Measurements from ENCODE around the gene KIAA0513. TPM values are rescaled to one million over a fixed set of nuclear protein-coding genes. Genes with fewer than 3 reads are reported as not detected.

KIAA0513 gene
- total and polyA plus RNA-seq, 2 of the 13 experiments (the other 11 are each of a cell fraction or from before 2014, with no cell fraction given): 1.8 TPM

DNA sequence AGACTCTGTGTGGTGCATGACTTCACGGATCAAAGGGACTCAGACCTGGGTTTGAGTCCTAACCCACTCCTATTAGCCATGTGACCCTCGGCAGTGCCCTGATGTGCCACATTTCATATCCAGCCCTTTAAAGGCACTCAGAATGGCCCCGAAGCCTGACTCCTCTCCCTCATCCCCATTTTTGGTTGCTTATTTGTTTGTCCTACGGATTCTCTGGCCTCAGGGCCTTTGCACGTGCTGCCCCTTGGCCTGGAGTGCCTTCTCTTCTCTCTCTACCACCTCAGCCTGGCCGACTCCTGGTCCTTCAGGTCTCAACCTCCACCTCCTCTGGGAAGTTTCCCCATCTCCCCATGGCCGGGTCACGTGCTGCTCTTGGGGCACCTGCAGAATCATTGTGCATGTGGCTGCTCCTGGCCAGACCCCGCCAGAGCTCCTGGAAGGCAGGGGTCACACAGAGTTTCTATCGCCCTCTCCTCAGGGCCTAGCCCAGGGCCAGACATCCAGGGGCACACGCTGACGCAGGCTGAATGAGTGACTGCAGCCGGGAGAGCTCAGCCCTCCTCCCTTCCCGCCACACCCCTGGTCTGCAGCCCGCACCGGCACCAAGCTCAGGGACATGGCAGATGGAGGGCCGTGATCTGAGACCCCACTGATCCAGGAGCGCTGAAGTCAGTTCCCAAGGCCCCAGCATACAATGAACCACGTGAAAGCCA is 106.6 kb downstream of the KIAA0513 start (continued):
- TF ChIP-seq, protein P1, sequence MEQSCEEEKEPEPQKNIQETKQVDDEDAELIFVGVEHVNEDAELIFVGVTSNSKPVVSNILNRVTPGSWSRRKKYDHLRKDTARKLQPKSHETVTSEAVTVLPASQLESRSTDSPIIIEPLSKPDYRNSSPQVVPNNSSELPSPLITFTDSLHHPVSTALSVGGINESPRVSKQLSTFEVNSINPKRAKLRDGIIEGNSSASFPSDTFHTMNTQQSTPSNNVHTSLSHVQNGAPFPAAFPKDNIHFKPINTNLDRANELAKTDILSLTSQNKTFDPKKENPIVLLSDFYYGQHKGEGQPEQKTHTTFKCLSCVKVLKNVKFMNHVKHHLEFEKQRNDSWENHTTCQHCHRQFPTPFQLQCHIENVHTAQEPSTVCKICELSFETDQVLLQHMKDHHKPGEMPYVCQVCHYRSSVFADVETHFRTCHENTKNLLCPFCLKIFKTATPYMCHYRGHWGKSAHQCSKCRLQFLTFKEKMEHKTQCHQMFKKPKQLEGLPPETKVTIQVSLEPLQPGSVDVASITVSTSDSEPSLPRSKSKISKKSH (CRISPR knock-in tag; IDR thresholded peaks at IDR 0.05; ENCODE audit: borderline replicate concordance): peak; percentile 14; the same call in 1 of the 2 replicates
- TF ChIP-seq ZNF263 (CRISPR knock-in tag; IDR thresholded peaks at IDR 0.05) (peak; percentile 81), ZKSCAN8 (CRISPR knock-in tag; IDR thresholded peaks at IDR 0.05; ENCODE audit: borderline replicate concordance) (no peak), NFE2L1 (CRISPR knock-in tag; IDR thresholded peaks at IDR 0.05; ENCODE audit: borderline replicate concordance) (no peak)

DNA sequence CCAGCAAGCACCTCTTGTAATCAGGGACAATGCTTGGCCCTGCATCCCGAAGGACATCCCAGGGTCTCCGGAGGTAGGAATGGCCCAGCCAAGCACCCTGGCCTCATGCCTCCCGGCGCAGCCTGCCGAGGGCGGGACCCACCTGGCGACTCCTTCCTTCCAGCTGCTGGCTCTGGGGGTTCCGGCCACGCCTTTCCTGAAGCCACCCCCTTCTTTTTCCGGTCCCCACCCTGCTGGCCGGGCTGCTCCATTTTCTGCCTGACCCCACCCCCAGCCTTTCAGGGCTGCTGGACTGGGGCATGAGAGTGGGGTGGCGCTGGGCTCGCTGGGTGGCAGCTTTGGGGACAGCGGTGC is 107.2 kb downstream of the KIAA0513 start:
- ChIA-PET POLR2A (interaction anchor here (1.2 to 11.3 kb wide), 6 partner anchors 9 to 70 kb away, joined by 4 to 293 read pairs (median 4); no protein-coding TSS in a partner anchor), CTCF (ENCODE audit: low intra/inter-chr PET ratio, low total read pairs) (no interaction called here)
- Histone ChIP-seq H3K36me3 (replicated peaks in 1 of 2; ENCODE audit: control insufficient read depth in 1 of 2, insufficient read depth in 2 of 2, low read length in 2 of 2) (no peaks in the 10 kb centered on the region), H3K4me1 (ENCODE audit: insufficient read depth, low read length) (peaks cover 57% of the 10 kb centered on the region), H3K27ac (ENCODE audit: extremely low read length, insufficient read depth, low read length) (no peak overlapping the region), H3K79me2 (ENCODE audit: insufficient read depth, low read length) (no peaks in the 10 kb centered on the region), H3K9me3 (ENCODE audit: low read length) (no peaks in the 10 kb centered on the region), H3K4me3 (replicated peaks in 1 of 3; ENCODE audit: insufficient read depth in 1 of 3, low read depth in 2 of 3, low read length in 3 of 3) (no peak overlapping the region), H2AFZ (ENCODE audit: low read length) (no peak overlapping the region), H3K9ac (ENCODE audit: insufficient read depth, low read depth, low read length) (no peak overlapping the region), H3K4me2 (ENCODE audit: low read depth, low read length) (no peak overlapping the region), H4K20me1 (ENCODE audit: insufficient read depth, low read length) (no peaks in the 10 kb centered on the region), H3K27me3 (ENCODE audit: control insufficient read depth in 1 of 2, insufficient read depth in 2 of 2, low read length in 2 of 2) (peaks cover 0 to 12% of the 10 kb centered on the region in 2 experiments; a peak in 2 of 5 replicates)
- FAIRE-seq (no peak), DNase-seq (ENCODE audit: low spot score) (no peak), ATAC-seq (no peak)
- in situ Hi-C loops (cut with HindIII; ENCODE audit: extremely low pct_ligation_motif_present, low pct_unique_long_range_greater_than_20kb) (no loop called here), intact Hi-C loops (cut with micrococcal nuclease; ENCODE audit: unreplicated experiment) (no loop called here)
- 89% methylated on average over 11 of the region's 14 CpGs for WGBS (ENCODE audit: low lambda C conversion rate)
- BruUV-seq (replicated peaks): no TSS peak
- TF ChIP-seq MAFG (CRISPR knock-in tag; IDR thresholded peaks at IDR 0.05) (0 out of 2 replicates have a peak, but pooled peaks have one; percentile 48), RFX3 (CRISPR knock-in tag; IDR thresholded peaks at IDR 0.05) (no peak), XBP1 (CRISPR knock-in tag; IDR thresholded peaks at IDR 0.05) (no peak), PLRG1 (conservative IDR thresholded peaks at IDR 0.05) (no peak), RAD51 (IDR thresholded peaks at IDR 0.05; ENCODE audit: borderline replicate concordance) (no peak), FOSL1 (CRISPR knock-in tag; IDR thresholded peaks at IDR 0.05; ENCODE audit: borderline replicate concordance) (no peak), ATRX (CRISPR knock-in tag; IDR thresholded peaks at IDR 0.05; ENCODE audit: borderline replicate concordance) (no peak), AGO2 (optimal IDR thresholded peaks at IDR 0.05; ENCODE audit: low read depth, low read length) (peak; percentile 59), SRSF1 (optimal IDR thresholded peaks at IDR 0.05; ENCODE audit: low read depth, low read length) (no peak)
- TF ChIP-seq, protein P2, sequence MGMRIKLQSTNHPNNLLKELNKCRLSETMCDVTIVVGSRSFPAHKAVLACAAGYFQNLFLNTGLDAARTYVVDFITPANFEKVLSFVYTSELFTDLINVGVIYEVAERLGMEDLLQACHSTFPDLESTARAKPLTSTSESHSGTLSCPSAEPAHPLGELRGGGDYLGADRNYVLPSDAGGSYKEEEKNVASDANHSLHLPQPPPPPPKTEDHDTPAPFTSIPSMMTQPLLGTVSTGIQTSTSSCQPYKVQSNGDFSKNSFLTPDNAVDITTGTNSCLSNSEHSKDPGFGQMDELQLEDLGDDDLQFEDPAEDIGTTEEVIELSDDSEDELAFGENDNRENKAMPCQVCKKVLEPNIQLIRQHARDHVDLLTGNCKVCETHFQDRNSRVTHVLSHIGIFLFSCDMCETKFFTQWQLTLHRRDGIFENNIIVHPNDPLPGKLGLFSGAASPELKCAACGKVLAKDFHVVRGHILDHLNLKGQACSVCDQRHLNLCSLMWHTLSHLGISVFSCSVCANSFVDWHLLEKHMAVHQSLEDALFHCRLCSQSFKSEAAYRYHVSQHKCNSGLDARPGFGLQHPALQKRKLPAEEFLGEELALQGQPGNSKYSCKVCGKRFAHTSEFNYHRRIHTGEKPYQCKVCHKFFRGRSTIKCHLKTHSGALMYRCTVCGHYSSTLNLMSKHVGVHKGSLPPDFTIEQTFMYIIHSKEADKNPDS (CRISPR knock-in tag; IDR thresholded peaks at IDR 0.05): no peak
- TF ChIP-seq, protein P3, sequence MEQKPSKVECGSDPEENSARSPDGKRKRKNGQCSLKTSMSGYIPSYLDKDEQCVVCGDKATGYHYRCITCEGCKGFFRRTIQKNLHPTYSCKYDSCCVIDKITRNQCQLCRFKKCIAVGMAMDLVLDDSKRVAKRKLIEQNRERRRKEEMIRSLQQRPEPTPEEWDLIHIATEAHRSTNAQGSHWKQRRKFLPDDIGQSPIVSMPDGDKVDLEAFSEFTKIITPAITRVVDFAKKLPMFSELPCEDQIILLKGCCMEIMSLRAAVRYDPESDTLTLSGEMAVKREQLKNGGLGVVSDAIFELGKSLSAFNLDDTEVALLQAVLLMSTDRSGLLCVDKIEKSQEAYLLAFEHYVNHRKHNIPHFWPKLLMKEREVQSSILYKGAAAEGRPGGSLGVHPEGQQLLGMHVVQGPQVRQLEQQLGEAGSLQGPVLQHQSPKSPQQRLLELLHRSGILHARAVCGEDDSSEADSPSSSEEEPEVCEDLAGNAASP (CRISPR knock-in tag; IDR thresholded peaks at IDR 0.05; ENCODE audit: borderline replicate concordance): no peak
- TF ChIP-seq, protein P4, sequence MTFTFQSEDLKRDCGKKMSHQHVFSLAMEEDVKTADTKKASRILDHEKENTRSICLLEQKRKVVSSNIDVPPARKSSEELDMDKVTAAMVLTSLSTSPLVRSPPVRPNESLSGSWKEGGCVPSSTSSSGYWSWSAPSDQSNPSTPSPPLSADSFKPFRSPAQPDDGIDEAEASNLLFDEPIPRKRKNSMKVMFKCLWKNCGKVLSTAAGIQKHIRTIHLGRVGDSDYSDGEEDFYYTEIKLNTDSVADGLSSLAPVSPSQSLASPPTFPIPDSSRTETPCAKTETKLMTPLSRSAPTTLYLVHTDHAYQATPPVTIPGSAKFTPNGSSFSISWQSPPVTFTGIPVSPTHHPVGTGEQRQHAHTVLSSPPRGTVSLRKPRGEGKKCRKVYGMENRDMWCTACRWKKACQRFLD (CRISPR knock-in tag; IDR thresholded peaks at IDR 0.05; ENCODE audit: borderline replicate concordance): no peak

Data from HepG2 (cell line).